ENCODE data around the gene LRRN3.

- TF ChIP-seq CTCF (IDR thresholded peaks at IDR 0.05; ENCODE audit: borderline replicate concordance, extremely low read depth, low read length, poor library complexity, severe bottlenecking) = no peak
- no peak for TF ChIP-seq EZH2 (IDR thresholded peaks at IDR 0.05; ENCODE audit: borderline replicate concordance, low read depth, low read length, severe bottlenecking)
Measured at GRCh38 chr7:111147708-111148533, 57.0 kb downstream of the LRRN3 start.
